Fibroblast of skin of right biceps (primary cell): ENCODE results near the gene CHCHD6.

ENCODE experiments used
- DNase-seq: peaks from one replicate; pipeline ENCODE4 v3.0.0-alpha.2; 2013

CHCHD6 gene

DNA sequence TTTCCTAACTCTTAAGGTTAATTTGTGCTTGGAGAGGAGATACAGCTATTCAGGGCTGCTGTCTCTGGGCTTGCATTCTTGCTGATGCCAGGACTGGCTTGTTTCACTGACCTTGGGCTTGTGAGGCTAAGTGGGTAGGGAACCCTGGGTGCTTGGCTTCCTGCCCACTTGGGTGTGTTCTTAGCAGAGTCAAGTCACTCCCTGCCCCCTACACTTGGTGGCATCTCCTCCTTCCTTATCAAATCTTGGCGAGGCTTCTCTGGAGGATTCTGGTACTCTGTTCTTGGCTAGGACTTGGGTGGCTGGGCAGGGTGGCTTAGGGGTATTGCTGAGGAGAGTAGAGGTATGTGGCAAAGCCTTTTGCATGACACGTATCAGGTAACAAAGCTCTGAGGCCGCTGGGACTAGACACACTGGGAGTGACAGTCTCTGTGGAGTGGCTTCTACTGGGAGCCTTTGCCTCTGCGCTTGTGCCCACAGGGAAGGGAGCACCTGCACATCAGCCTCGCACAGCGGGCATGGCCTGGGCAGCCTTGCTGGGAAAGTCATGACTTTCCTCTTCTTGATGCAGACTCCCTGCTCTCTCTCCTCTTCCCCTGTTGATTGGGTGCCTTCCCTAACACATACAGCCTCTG is 41.8 kb downstream of the CHCHD6 start:
- DNase-seq = no peak

GRCh38 chr3:126746395-126747177 is 42.5 kb downstream of the CHCHD6 start:
- DNase-seq = peak; percentile 66

DNA sequence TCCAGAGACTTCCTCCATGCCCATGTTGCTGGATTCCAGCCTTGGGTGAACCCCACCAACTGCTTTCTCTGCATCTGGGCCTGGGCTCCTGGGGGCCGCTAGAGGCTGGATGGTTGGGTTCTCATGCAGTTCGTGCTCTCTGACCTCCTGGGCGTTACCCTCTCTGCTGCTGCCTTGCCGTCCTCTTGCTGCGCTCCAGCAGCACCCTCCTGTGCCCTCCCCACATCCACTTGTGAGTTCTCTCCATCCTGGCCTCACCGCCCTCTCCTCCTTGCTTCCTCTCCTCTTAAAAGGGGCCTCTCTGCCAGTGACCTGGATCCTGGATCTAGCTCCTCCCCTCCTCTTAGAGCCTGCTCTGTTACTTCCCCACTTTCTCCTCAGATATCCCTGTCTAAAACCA is 43.7 kb downstream of the CHCHD6 start:
- no peak for DNase-seq

DNA sequence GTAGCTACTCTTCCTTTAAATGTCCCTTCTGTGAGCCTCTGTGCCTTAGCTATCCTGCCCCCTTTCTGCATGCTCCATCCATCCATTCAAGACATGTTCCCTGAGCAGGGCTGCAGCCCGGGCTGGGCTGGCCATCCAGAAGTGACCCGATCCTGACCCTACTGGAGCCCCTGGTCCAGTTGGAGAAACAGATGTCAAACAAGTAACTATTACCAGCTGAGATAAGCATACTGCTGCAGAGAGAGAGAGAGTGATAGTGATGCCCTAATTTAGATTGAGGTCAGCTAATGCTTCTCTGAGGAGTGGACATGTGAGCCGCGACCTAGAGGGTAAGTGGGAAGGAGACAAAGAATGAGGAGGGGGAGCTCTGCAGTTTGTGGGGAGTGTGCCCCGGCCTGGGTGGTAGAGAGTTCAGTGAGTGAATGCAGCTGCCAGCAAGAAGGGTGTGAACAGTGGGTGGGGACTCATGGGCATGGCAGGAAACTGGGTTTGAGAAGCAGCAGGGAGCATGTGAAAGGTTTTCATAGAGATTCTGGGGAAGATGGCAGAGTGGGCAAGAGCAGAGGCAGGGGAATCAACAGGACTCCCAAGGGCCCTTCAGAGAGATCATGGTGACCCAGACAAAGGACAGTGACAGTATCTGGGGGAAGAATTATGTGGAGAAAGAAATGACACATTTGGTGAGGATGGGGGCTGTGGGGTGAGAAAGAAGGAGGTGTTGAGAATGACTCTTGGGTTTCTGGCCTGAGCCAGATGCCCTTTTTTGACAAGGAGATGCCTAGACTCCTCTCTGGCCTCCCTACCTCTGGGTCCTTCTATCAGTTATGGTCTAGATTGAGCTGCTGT is 44.9 kb downstream of the CHCHD6 start:
- no peak for DNase-seq

DNA sequence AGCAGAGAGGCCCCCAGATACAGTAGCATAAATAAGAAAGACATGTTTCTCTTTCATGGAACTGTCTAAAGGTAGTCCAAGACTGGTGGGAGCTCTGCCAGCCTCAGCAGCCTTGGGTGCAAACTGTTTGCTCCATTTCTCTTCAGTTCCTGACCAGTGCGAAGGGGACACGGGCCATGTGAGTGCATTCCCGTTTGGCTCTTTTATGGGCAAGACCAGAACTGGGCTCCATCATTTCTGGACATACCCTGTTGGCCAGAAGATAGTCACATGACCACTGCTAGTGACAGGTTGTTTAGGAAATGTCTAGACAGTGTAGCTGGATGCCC is 45.5 kb downstream of the CHCHD6 start:
- no peak for DNase-seq

GRCh38 chr3:126749931-126750755 is 46.1 kb downstream of the CHCHD6 start:
- DNase-seq = no peak

DNA sequence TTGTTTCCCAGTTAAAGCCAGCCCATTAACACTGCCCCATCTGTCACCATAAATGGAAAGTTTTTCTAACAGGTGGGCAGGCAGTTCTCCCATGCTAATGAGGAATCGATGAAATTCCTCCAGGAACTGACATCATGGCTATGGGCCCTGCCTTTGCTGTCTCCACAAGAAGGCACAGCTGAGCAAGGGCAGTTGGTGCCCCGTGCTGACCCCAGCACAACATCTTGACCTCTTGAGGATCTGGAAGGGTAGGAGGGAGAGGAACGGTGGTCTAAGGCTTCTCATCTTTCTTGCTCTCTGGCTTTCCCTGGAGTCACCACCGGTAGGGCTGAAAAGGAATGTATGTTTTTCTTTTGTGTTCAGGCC is 46.7 kb downstream of the CHCHD6 start:
- DNase-seq = no peak

DNA sequence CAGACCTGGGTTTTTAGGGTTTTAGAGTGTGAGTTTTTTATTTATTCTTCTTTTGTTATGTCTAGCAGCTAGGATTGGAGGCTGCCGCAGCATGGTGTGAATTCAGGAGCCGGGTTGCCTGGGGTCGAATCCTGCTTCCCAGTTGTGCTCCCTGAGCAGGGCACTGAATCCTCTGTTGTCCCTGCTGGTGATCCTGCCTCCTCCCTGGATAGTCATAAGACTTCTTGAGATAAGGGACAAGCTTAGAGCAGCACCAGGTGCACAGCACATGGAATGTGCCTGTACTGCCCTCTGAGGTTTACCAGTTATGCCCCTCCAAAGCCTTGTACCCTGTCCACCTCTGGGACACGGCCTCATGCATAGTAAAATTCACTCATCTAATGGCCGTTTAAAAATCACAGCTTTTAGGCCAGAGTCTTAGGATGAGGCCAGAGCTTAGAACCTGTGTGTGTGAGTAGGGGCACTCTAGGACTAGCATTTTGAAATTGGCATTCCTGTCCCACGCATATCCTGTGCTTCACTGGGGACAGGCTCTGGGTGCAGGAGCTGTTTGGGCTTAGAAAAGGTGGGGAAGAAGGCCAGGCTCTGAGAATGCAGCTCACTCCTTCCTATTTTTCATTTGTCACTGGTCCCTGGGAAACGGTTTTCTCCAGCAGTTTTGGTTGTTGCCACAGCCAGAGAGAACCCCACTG is 47.7 kb downstream of the CHCHD6 start:
- DNase-seq = no peak

- DNase-seq = peak; percentile 76
These were observed 48.5 kb downstream of the CHCHD6 start for GRCh38 chr3:126752303-126753190.

GRCh38 chr3:126753191-126754160 is 49.4 kb downstream of the CHCHD6 start:
- peak; percentile 56 for DNase-seq

DNA sequence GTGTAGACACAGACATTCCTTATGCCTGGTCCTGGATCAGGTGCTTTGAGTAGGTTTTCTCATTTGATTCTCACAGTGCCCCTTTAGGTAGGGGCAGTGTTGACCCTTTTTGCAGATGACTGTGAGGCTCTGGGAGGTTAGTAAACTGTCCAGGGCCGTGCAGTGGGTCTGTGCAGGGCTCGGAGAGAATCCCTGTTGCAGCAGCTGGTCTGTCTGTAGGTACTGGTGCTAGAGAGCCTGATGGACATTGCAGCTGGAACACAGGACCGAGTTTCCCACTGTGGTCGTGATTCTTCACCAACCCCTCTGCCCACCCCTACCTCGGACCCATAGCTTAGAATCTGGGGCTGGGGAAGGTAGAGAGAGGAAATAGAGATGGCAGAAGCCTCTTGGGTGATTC is 51.8 kb downstream of the CHCHD6 start:
- no peak for DNase-seq

GRCh38 chr3:126758026-126758425 is 54.0 kb downstream of the CHCHD6 start:
- no peak for DNase-seq

DNA sequence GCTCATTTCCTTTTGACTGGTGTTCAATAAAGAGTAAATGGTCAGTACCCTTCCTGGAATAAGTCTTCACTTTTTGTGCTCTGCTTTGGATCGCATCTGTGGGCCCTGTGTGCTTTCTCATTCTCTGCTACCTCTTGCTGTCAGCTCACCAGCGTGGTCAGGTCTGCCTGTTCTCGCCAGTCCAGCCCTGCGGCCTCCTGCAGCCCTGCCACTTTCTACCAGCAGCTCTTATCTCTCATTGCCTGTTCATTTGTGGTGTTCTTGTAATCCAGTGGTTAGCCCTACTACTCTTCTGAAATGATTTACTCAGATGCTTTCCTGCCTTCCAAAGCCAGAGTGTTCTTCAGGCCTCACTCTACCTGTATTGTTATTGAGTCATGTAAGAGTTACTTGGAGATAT is 54.8 kb downstream of the CHCHD6 start:
- DNase-seq = no peak

GRCh38 chr3:126760541-126760940 is 56.5 kb downstream of the CHCHD6 start:
- no peak for DNase-seq

GRCh38 chr3:126763035-126763434 is 59.0 kb downstream of the CHCHD6 start:
- no peak for DNase-seq

DNA sequence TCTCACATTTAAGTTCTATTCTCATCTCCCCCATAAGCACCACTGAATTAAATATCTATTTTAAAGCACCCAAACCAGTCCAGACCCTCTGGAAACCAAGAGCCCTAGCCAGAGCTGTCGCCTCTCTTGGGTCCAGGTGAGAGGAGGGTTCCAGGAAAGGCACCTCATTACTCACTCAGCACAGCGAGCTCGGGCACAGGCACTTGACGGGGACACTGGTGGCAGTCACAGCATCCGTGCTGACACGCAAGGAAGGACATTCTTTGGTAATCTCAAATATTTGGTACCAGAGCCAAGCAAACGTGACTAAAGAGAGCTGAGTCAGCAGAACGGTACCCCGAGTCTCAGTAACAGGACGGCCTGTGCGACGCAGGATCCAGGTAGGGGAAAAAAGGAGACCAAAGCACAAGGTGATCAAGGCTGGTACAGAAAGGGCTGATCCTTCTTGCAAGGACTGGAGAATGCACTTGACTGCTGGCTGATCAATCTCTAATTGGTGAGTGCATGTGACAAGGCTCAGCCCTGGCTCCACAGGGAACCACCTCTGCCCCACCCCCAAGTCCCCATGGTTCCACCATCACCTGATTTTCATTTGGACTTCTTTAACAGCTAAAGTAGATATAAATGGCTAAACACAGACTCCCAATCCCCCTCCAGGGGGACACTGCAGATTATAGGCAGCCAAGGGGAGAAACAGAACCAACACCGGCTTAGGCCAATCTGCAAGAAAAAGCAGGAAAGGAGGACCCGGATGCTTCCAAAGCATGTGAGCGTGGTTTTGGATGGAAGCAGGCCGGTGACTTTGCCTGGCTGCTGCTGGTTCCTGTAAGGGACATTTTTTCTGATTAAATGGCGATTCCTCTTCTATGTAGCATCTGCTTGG is 61.4 kb downstream of the CHCHD6 start:
- no peak for DNase-seq

GRCh38 chr3:126766653-126767052 is 62.6 kb downstream of the CHCHD6 start:
- no peak for DNase-seq

DNA sequence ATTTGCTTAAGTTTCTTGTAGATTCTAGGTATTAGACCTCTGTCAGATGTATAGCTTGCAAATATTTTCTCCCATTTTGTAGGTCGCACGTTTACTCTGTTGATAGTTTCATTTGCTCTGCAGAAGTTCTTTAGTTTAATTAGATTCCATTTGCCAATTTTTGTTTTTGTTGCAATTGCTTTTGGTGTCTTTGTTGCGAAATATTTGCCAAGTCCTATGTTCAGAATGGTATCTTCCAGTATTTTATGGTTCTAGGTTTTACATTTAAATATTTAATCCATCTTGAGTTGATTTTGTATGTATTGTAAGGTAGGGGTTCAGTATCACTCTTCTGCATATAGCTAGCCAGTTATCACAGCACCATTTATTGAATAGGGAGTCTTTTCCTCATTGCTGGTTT is 64.9 kb downstream of the CHCHD6 start:
- no peak for DNase-seq

DNA sequence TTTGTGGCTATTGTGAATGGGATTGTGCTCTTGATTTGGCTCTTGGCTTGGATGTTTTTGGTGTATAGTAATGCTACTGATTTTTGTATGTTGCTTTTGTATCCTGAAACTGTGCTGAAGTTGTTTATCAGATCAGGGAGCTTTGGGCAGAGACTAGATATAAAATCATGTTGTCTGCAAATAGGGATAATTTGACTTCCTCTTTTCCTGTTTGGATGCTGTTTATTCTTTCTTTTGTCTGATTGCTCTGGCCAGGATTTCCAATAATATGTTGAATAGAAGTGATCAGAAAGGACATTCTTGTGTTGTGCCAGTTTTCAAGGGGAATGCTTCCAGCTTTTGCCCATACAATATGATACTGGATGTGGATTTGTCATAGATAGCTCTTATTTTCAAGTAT is 66.1 kb downstream of the CHCHD6 start:
- no peak for DNase-seq
